Hepatocyte (in vitro differentiated cells): ENCODE results near the gene DUSP8. TPM values are rescaled to one million over a fixed set of nuclear protein-coding genes. Genes with fewer than 3 reads are reported as not detected.

Experiments
- DNase-seq: peaks from one replicate; pipeline ENCODE4 v3.0.0-alpha.2; 2016; ENCODE audit warnings: low spot score
- H2AFZ ChIP-seq: fragments of 200-600 bp; sonication (generic); 2 replicates; pipeline ENCODE4 v1.6.0; 2016; ENCODE audit warnings: antibody characterized with exemption, mild to moderate bottlenecking
- H3K27ac ChIP-seq: fragments of 200-600 bp; sonication (generic); 2 replicates; pipeline ENCODE4 v1.5.1; 2016; ENCODE audit warnings: mild to moderate bottlenecking
- H3K27me3 ChIP-seq: fragments of 200-600 bp; sonication (generic); 2 replicates; pipeline ENCODE4 v1.6.1; 2016
- H3K36me3 ChIP-seq: fragments of 200-600 bp; sonication (generic); replicated peaks from 2 replicates; pipeline ENCODE4 v1.5.1; 2016; ENCODE audit warnings: low read depth; ENCODE audit not compliant: insufficient read depth
- H3K4me1 ChIP-seq: fragments of 200-600 bp; sonication (generic); 2 replicates; pipeline ENCODE4 v1.5.1; 2016; ENCODE audit warnings: mild to moderate bottlenecking, moderate library complexity; ENCODE audit not compliant: insufficient read depth
- H3K4me2 ChIP-seq: fragments of 200-600 bp; sonication (generic); 2 replicates; pipeline ENCODE4 v1.6.0; 2016
- H3K4me3 ChIP-seq: fragments of 200-600 bp; sonication (generic); 2 replicates; pipeline ENCODE4 v1.5.1; 2016; ENCODE audit warnings: mild to moderate bottlenecking
- H3K79me2 ChIP-seq: fragments of 200-600 bp; sonication (generic); 2 replicates; pipeline ENCODE4 v1.6.0; 2017; ENCODE audit warnings: mild to moderate bottlenecking
- H3K9me2 ChIP-seq: fragments of 200-600 bp; sonication (generic); replicated peaks from 2 replicates; pipeline ENCODE4 v1.6.0; 2017; ENCODE audit warnings: mild to moderate bottlenecking; ENCODE audit not compliant: insufficient read depth
- H3K9me3 ChIP-seq: fragments of 200-600 bp; sonication (generic); 2 replicates; pipeline ENCODE4 v1.5.1; 2016; ENCODE audit warnings: low read depth, mild to moderate bottlenecking
- H4K20me1 ChIP-seq: fragments of 200-600 bp; sonication (generic); 2 replicates; pipeline ENCODE4 v1.6.0; 2016; ENCODE audit warnings: mild to moderate bottlenecking; ENCODE audit not compliant: insufficient read depth, poor library complexity, severe bottlenecking
- CTCF ChIP-seq: fragments of 200-600 bp; sonication (generic); IDR thresholded peaks from 2 replicates; pipeline ENCODE4 v1.5.1; 2016; ENCODE audit warnings: antibody characterized with exemption, mild to moderate bottlenecking; ENCODE audit not compliant: poor library complexity
- EZH2 ChIP-seq: fragments of 200-600 bp; sonication (generic); IDR thresholded peaks from 2 replicates; pipeline ENCODE4 v1.6.1; 2016; ENCODE audit warnings: antibody characterized with exemption, mild to moderate bottlenecking, borderline replicate concordance
- EZH2phosphoT487 ChIP-seq: fragments of 200-600 bp; sonication (generic); IDR thresholded peaks from one replicate; pipeline ENCODE4 v1.6.1; 2018; ENCODE audit warnings: antibody characterized with exemption, mild to moderate bottlenecking, low read depth, moderate library complexity; ENCODE audit not compliant: unreplicated experiment, severe bottlenecking
- WGBS: methylation state at CpG from one replicate; pipeline ENCODE4 v1.1.6; 2016; ENCODE audit warnings: low lambda C conversion rate; ENCODE audit errors: missing lambda C conversion rate; 5-methylcytosine and 5-hydroxymethylcytosine counted together
- polyA plus RNA-seq: library from polyadenylated mRNA; unstranded; fragments of >200 nt; fragmentation: Nextera tagmentation; extraction: Ambion mirVana; gene quantifications from 2 replicates; pipeline ENCODE4 v1.2.1, GENCODE V29; 2016
- total RNA-seq: library from RNA; depleted of rRNA; stranded (reverse); fragments of >200 nt; gene quantifications from 2 replicates; pipeline ENCODE4 v1.2.3, GENCODE V29; 2014

The DUSP8 gene
- total and polyA plus RNA-seq, 2 experiments from 2014 or later = 8.0 to 17.7 TPM

DNA sequence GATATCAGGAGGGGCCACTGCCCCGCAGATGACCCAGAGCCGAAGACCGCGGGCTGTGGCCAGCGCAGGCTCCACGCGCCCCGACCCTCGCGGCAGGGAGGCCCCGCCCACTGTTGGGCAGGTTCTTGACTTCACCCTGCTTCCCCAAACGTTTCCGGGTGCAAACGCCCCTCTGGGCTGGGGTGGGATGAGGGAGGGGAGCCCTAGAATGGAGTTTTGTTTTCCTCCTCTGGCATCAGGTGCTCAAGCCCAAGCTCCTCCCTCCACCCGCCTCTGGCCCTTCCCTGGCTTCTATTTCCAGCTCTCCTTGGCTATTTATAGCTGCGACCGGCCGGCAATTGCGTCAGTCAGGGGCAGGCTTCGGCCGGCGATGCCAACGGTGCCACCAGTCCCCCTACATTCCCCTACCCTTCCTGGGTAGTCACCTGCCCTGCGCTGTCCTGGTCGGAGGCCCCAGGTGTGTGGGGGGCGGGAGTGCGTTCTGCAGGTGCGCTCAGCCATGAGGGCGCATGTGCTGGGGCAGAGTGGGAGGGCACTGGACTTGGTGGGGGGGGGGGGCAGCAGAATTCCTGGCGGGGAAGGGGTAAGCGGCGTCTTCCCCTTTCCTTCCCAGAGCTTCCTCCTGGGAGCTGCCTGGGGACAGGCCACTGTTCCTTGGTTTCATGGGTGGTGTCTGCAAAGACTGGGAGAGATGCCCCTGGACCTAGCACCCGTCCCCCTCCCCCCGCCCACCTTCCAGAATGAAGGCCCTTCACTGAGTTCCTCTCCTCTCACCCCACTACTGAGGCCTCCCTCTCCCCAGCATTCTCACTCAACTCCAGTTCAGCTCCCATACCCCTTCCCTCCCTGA, 23.6 kb downstream of the DUSP8 start:
- H3K9me3 ChIP-seq = no peaks in the 10 kb centered on the region
- no peaks in the 10 kb centered on the region for H4K20me1 ChIP-seq
- no peaks in the 10 kb centered on the region for H3K79me2 ChIP-seq
- H3K36me3 ChIP-seq = no peaks in the 10 kb centered on the region
- peak; percentile 89 for DNase-seq
- H3K4me1 ChIP-seq = peaks cover 20% of the 10 kb centered on the region
- peaks cover 27% of the 10 kb centered on the region for H3K27me3 ChIP-seq
- H2AFZ ChIP-seq = no peak overlapping the region
- 17% methylated on average over 18 of the region's 34 CpGs for WGBS
- no peak overlapping the region for H3K27ac ChIP-seq
- H3K9me2 ChIP-seq = no peaks in the 10 kb centered on the region
- H3K4me2 ChIP-seq = peak overlapping the region; percentile 99
- TF ChIP-seq EZH2 (peak; percentile 30), CTCF (no peak)
- no peak overlapping the region for H3K4me3 ChIP-seq

GRCh38 chr11:1547467-1548098, 24.5 kb downstream of the DUSP8 start:
- peak overlapping the region; percentile 99 for H3K4me2 ChIP-seq
- H3K4me1 ChIP-seq = peaks cover 20% of the 10 kb centered on the region
- no peak for DNase-seq
- H3K27me3 ChIP-seq = peaks cover 27% of the 10 kb centered on the region
- TF ChIP-seq EZH2 = no peak
- WGBS = 28% methylated on average over 20 of the region's 33 CpGs
- H3K4me3 ChIP-seq = no peak overlapping the region
- H2AFZ ChIP-seq = no peak overlapping the region
- no peaks in the 10 kb centered on the region for H3K79me2 ChIP-seq
- H4K20me1 ChIP-seq = no peaks in the 10 kb centered on the region
- H3K27ac ChIP-seq = peak overlapping the region; percentile 80
- H3K9me2 ChIP-seq = no peaks in the 10 kb centered on the region
- no peaks in the 10 kb centered on the region for H3K9me3 ChIP-seq
- H3K36me3 ChIP-seq = no peaks in the 10 kb centered on the region

DNA sequence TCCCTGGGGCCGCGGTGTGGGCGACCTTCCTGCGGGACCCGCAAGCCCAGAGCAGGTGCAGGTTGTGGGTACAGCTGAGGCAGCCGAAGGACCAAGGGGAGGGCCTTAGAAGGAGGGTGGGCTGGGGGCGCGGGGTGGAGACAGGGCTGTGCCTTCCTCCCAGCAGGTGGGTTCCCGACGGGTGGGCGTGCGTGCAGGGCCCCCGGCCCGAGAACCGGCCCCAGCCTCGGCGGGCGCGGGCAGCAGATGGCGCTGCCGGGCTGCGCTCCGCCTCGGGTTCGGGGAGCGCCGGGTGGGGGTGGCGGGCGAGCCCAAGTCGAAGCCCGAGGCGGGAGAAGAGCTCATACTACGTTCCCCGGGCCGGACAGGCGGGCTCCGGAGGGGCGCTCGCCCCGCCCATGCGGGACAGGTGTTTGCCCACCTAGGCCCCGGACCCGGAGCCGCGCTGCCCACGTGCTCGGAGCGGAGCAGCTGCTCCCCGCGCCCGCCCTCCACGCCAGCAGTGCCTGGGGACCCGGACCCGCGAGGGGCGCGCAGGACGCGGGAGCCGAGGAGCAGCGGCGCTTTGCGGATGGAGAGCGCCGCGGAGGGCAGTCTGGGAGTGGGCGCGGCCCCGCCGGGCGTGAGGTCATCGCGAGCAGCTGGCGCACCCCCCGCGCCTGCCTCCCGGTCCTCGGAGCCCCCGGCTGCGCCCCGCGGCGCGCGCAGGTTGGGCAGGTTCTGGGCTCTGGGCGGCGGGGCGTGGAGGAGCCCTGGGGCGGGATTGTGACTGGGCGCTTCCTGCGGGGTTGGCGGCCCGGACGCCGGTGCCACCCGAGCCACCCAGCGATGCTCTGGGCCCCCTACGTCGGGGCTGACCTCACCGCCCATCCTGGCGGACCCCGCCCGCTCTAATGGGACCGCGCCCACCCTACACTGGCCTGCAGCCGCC, 25.3 kb downstream of the DUSP8 start:
- 2% methylated on average over 48 of the region's 106 CpGs for WGBS
- peak; percentile 86 for DNase-seq
- Histone ChIP-seq H2AFZ (peak overlapping the region; percentile 60), H3K4me1 (peaks cover 20% of the 10 kb centered on the region), H3K27ac (peak overlapping the region; percentile 80), H3K27me3 (peaks cover 27% of the 10 kb centered on the region), H3K4me3 (peak overlapping the region; percentile 67), H3K4me2 (peak overlapping the region; percentile 99), H3K9me2 (no peaks in the 10 kb centered on the region), H3K9me3 (no peaks in the 10 kb centered on the region), H3K79me2 (no peaks in the 10 kb centered on the region), H4K20me1 (no peaks in the 10 kb centered on the region), H3K36me3 (no peaks in the 10 kb centered on the region)
- TF ChIP-seq EZH2phosphoT487 = no peak
- no peak for TF ChIP-seq EZH2
- TF ChIP-seq CTCF = peak; percentile 85
